ENCODE data around the gene KRTAP10-4.

The KRTAP10-4 gene

DNA sequence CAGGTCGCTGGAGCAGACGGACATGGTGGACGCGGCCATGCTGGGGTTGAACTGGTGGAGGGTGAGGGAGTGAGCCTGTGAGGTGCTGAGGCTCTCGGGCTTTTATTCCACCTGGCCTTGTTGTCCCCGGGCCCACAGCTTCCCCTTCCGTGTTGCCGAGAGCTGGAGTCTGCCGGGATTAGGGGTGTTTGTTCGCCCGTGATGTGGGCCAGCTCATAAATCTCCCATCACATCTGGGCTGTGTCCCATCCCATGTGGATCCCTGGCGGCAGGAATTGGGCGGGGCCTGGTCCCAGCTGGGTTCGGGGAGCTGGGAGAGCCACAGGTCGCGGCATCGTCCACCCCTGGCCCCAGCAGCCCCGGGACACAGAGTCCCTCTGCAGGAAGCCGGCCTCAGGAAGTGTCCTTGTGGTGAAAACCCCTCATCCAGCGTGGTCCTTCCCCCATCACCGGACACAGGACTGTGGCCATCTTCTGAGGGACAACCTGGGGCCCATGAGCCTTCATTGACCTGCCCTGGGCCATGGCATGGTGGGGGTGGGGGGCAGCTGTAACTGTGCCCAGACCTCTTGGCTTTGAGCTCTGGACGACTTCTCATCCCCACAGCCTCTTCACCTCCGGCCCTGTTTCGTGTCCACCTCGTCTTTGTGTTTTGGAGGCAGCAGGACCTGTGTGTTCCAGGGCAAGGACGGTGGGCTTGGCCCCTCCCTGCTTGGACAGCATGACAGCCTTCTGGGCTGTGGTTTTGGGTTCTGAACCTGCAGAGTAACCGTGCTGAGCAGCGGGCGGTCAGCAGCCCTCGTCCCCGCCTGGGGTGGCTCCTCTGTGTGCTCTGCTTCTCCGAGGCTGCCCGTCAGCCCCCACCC, 19.1 kb downstream of the KRTAP10-4 start, which contains the start of gene KRTAP10-6:
KRTAP10-6 (minus strand) TSS at position 60 of the 866 bp plus-strand sequence; CDS start at position 39, 21 bp downstream.
- no peak for DNase-seq (ENCODE audit: low read depth)
- TF ChIP-seq, protein P1, sequence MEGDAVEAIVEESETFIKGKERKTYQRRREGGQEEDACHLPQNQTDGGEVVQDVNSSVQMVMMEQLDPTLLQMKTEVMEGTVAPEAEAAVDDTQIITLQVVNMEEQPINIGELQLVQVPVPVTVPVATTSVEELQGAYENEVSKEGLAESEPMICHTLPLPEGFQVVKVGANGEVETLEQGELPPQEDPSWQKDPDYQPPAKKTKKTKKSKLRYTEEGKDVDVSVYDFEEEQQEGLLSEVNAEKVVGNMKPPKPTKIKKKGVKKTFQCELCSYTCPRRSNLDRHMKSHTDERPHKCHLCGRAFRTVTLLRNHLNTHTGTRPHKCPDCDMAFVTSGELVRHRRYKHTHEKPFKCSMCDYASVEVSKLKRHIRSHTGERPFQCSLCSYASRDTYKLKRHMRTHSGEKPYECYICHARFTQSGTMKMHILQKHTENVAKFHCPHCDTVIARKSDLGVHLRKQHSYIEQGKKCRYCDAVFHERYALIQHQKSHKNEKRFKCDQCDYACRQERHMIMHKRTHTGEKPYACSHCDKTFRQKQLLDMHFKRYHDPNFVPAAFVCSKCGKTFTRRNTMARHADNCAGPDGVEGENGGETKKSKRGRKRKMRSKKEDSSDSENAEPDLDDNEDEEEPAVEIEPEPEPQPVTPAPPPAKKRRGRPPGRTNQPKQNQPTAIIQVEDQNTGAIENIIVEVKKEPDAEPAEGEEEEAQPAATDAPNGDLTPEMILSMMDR (conservative IDR thresholded peaks at IDR 0.05; ENCODE audit: low read depth, low read length): no peak
- no peak within 1 kb of the TSS for H3K4me3 ChIP-seq (ENCODE audit: low read depth, low read length)

DNA sequence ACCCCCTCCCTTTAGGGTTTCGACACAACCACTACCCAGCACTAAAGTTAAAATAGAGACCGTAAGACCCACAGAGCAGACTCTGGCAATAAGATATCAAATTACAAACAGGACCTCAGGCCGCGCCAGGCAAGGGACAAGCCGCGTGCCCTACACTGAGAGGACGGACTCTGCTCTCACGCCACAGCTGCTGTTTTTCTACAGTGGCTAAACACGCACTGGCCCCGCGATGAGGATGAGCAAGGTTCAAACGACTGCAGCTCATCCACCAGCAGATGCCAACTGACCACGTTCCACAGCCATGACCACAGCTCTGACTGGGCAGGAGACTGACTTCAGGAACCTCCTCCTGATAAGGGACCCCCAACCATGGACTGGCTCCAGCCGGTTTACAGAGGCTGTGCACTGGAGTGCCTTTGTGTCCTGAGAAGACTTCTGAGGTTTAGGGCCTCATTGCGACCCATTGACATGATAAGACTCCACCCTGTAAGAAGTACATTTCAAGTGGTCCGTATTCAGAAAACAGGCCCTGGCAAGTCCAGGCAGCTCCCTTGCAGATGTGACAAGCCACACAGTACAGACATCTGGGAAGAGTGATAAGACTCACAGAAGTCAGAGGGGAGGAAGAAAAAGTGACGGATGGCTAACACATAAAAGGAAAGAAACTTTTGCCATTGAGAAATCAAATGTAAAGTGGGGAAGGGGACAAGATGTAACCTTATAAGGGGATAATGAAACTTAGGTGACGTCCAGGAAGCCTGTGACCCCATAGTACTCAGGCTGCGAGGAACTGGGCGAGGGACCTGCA, 20.3 kb downstream of the KRTAP10-4 start:
- TF ChIP-seq, protein P1 (conservative IDR thresholded peaks at IDR 0.05; ENCODE audit: low read depth, low read length): no peak
- no peak overlapping the region for H3K4me3 ChIP-seq (ENCODE audit: low read depth, low read length)
- no peak for DNase-seq (ENCODE audit: low read depth)

DNA sequence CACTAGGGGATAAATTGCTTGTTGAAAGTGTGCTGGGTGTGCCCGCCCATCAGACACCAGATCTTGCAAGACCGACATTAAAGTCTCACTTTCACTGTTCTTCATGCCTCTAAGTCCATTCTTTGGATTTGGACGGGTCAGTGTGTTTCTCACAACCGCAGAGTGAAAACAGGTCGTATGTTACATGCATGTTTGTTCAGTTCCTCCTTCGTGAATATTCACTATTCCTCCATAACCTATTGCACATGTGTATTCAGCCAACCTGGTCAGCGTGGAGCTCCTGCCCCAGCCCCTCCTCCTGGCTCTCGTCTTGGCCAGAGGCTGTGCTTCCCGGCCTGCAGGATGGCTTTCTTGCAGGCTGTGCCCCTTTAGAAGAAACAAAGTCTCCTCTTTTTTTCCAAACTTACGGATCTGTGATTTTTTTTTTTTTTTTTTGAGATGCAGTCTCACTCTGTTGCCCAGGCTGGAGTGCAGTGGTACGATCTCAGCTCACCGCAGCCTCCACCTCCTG, 20.9 kb downstream of the KRTAP10-4 start:
- DNase-seq (ENCODE audit: low read depth): no peak
- H3K4me3 ChIP-seq (ENCODE audit: low read depth, low read length): no peak overlapping the region
- TF ChIP-seq, protein P1 (conservative IDR thresholded peaks at IDR 0.05; ENCODE audit: low read depth, low read length): no peak

DNA sequence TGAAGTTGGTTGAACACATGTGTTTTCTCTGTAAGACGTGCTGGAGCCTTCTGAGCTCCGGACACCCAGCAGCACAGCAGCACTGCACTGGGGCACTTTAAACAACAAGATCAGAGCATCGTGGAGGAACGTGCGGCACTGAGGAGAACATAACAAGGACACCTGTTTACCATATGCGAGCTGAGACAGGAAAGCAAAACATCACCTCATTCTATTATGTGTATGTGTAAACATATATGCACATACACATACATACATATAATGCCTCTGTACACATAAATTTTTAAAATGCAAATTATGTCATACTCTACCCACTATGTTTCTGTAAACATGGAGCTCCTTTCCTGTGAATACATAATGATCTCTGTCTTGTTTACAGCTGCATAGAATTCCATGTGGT, 22.0 kb downstream of the KRTAP10-4 start:
- DNase-seq (ENCODE audit: low read depth): no peak
- H3K4me3 ChIP-seq (ENCODE audit: low read depth, low read length): no peak overlapping the region
- TF ChIP-seq, protein P1 (conservative IDR thresholded peaks at IDR 0.05; ENCODE audit: low read depth, low read length): no peak

DNA sequence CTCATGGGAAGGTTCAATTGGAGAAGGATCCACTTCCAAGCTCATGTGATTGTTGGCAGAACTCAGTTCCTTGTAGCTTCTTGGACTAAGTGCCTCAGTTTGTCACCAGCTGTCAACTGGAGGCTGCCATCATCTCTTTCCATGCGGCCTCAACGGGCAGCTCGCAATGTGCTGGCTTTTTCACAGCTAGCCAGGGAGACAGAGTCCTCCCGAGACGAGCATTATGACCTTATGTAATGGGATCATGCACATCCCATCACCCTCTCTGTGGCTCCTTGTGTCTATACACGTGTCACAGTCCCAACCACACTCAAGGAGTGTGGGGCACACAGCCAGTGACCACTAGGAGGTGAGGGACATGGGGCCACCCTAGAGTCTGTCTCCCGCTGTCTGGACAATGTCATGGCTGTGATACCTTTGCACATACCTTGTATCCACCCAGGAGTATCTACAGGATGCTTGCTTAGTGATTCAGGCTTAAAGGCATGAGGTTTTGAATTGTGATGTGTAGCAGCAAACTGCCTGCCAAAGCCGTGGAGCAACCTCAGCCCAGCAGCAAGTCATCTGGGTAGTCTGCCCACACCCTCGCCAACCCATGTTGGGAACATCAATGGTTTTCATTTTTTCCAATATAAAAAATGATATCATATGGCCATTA, 22.7 kb downstream of the KRTAP10-4 start:
- TF ChIP-seq, protein P1 (conservative IDR thresholded peaks at IDR 0.05; ENCODE audit: low read depth, low read length): no peak
- DNase-seq (ENCODE audit: low read depth): no peak
- H3K4me3 ChIP-seq (ENCODE audit: low read depth, low read length): no peak overlapping the region

DNA sequence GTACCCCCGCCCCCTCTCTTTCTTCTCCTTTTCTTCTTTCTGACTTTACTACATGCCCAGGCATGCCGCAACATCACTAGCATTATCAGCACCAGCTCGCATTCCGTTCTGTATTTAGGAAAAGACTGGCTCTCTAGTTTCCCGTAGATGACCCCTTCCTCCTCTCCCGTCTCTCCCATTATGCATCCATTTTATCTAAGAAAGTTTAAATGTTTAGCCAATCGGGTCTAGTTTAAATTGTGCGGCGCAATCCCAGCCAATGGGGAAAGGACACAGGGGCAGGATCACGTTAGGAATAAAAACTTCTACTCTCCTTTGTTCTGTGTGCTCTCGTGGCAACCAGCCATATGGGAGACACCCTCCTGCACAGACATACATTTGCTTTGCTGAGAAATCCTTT, 24.5 kb downstream of the KRTAP10-4 start:
- DNase-seq (ENCODE audit: low read depth): no peak
- TF ChIP-seq, protein P1 (conservative IDR thresholded peaks at IDR 0.05; ENCODE audit: low read depth, low read length): no peak
- H3K4me3 ChIP-seq (ENCODE audit: low read depth, low read length): no peak overlapping the region

Measured in choroid plexus epithelial cell (primary cell).